Right renal pelvis (tissue), 4 donors: ENCODE results near the gene HSD17B4. TPM values are rescaled to one million over a fixed set of nuclear protein-coding genes. Genes with fewer than 3 reads are reported as not detected.
"Not testable (repeated sequence)": the region's sequence is repeated elsewhere in the genome, so short reads cannot be mapped to it uniquely, and the experiment has no call there.

Experiments
- DNase-seq, 4 donors: peaks; one replicate each; pipeline ENCODE4 v3.0.0-alpha.2; 2013; ENCODE audit warnings: low read depth in 4 of 4, low spot score in 3 of 4, missing footprints in 1 of 4
- polyA plus RNA-seq, 4 donors: library from polyadenylated mRNA; unstranded; fragments of 120-200 nt; gene quantifications; one replicate each; pipeline ENCODE4 v1.2.1, GENCODE V29; 2013; ENCODE audit not compliant: insufficient read length in 4 of 4

Gene HSD17B4
- polyA plus RNA-seq, 4 donors, result 208 to 251 (median 233) TPM

DNA sequence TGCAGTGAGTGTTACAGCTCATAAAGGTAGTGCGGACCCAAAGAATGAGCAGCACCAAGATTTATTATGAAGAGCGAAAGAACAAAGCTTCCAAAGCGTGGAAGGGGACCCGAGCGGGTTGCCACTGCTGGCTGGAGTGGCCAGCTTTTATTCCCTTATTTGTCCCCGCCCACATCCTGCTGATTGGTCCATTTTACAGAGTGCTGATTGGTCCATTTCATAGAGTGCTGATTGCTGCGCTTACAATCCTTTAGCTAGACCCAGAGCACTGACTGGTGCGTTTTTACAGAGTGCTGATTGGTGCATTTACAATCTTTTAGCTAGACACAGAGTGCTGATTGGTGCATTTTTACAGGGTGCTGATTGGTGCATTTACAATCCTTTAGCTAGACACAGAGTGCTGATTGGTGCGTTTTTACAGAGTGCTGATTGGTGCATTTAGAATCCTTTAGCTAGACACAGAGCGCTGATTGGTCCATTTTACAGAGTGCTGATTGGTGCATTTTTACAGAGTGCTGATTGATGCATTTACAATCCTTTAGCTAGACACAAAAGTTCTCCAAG, 19.5 kb upstream of the HSD17B4 start:
- not testable (repeated sequence) for DNase-seq

DNA sequence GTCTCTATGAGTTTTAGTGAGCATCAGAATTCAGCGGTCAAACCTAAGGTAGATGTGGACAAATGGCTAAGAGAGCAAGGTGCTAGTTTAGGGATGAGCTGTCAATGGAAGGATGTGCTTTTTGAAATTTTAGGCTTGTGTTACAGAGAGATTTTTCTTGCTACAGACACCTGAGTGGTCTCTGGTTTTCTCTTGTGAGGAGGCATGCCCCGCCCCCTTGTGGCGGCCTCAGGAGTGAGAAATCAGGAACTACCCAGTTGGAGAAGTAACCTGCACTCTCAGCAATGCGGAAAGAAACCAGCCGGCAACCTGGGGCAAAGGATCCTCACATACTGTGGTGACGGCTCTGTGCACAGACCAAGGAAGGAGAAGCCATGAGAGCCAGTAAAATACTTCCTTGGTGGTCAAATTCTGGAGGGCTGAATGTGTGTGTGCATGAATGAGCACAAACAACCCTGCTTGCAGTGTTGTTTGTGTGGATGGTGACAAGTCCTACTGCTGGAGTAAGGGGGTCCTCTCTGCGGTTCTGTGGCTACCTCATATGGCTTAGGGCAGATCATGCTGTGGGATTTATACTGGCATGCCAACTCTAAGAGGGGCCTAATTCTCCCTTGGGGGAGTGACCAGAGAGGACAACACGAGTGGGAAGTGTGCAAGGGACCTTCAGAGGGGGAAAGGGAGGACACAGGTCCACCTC, 16.7 kb upstream of the HSD17B4 start:
- DNase-seq, result peak in 1 of 4 donors; percentile 38

DNA sequence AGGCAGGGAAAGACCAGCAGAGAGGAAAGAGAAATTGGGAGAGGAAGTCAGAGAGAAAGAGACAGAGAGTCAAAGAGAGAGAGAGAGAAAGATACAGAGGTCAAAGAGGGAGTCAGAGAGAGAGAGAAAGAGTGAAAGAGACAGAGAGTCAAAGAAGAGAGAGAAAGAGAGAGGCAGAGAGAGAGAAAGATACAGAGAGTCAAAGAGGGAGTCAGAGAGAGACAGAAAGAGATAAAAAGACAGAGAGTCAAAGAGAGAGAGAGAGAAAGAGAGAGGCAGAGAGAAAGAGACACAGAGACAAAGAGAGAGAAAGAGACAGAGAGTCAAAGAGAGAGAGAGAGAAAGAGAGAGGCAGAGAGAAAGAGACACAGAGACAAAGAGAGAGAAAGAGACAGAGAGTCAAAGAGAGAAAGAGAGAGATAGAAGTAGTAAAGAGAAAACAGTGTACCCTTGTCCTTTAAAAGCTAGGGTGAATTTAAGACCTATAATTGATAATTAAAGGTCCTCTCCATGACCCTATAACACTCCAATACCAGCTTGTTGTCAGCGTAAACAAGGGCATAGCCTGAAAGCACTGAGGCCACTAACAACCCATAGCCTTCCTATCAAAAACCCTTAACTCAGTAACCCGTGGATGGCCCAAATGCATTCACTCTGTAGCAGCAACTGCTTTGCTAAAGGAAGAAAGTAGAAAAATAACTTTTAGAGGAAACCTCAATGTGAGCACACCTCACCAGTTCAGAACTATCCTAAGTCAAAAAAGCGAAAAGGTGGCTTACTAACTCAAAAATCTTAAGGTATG, 14.3 kb upstream of the HSD17B4 start:
- not testable (repeated sequence) for DNase-seq

DNA sequence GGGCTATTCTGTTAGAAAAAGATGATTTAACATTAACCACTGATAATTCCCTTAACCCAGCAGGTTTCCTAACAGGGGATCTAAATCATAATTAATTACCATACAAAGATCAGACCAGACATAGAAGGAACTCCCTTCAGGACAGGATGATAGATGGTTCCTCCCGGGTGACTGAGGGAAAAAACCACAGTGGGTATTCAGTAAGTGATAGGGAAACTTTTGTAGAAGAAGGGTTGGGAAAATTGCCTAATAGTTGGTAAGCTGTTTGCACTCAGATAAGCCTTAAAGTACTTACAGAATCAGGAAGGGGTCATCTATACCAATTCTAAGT, 13.7 kb upstream of the HSD17B4 start:
- not testable (repeated sequence) for DNase-seq

DNA sequence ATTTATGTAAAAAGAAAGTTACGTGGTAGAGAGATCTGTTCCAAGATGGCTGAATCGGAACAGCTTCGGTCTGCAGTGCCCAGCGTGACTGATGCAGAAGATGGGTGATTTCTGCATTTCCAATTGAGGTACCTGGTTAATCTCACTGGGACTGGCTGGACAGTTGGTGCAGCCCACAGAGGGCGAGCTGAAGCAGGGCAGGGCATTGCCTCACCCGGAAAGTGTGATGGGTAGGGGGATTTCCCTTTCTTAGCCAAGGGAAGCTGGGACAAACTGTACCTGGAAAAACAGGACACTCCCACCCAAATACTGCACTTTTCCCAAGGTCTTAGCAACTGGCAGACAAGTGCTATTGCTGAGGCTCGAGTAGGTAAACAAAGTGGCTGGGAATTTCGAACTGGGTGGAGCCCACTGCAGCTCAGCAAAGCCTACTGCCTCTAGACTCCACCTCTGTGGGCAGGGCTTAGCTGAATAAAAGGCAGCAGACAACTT, 13.1 kb upstream of the HSD17B4 start:
- no peak for DNase-seq

DNA sequence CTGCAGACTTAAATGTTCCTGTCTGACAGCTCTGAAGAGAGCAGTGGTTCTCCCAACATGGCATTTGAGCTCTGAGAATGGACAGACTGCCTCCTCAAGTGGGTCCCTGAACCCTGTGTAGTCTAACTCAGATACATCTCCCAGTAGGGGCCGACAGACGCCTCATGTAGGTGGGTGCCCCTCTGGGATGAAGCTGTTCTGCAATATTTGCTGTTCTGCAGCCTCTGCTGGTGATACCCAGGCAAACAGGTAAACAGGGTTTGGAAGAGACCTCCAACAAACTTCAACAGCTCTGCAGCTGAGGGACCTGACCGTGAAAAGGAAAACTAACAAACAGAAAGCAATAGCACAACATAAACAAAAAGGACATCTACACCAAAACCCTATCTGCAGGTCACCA, 12.7 kb upstream of the HSD17B4 start:
- not testable (repeated sequence) for DNase-seq

DNA sequence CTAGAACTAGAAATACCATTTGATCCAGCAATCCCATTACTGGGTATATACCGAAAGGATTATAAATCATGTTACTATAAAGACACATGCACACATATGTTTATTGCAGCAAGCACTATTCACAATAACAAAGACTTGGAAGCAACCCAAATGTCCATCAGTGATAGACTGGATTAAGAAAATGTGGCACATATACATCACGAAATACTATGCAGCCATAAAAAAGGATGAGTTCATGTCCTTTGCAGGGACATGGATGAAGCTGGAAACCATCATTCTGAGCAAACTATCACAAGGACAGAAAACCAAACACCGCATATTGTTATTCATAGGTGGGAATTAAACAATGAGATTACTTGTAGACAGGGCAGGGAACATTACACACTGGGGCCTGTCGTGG, 7.7 kb upstream of the HSD17B4 start:
- not testable (repeated sequence) for DNase-seq

DNA sequence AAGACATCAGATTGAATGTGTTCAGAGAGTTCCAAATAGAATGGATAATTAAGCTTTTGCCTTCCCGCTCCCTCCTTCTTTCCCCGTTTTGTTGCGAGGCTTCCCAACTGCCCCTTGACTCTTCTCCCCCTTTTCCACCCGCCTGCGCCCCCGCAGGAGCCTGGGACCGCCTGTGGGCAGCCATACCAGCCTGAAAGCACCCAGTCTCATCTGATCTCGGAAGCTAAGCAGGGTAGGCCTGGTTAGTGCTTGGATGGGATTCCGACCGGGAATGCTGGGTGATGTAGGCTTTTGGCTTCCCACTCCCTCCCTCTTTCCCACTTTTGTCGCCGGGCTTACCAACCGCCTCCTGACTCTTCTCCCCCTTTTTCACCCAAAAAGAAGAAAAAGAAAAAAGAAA, 6.8 kb upstream of the HSD17B4 start:
- no peak for DNase-seq

DNA sequence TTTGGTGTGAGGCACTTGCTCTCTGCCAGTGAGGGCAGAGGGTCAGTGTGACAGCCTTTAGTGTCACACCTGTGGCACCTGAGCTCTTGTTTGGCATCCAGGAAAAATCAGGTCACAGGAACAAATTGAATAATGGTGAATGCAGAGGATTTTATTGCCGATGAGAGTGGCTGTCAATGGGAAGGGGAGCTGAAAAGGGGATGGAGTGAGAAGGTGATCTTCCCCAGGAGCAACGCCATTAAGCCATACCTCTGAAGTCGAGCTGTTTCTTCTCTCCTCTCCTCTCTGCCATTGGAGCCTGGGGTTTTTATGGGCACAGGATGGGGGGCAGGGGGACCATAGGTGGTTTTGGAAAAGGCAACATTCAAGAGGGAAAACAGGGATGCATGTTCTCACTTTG, 2.4 kb upstream of the HSD17B4 start:
- DNase-seq, result no peak

DNA sequence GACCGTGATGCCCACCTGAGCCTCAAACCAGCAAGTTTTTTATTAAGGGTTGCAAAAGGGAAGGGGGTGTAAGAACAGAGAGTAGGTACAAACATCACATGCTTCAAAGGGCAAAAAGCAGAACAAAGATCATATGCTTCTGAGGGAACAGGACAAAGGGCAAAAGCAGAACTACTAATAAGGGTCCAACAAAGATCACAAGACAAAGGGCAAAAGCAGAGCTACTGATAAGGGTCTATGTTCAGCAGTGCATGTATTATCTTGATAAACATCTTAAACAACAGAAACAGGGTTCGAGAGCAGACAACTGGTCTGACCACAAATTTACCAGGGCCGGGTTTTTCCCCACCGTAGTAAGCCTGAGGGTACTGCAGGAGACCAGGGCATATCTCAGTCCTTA, 1.7 kb upstream of the HSD17B4 start:
- DNase-seq, result not testable (repeated sequence)

DNA sequence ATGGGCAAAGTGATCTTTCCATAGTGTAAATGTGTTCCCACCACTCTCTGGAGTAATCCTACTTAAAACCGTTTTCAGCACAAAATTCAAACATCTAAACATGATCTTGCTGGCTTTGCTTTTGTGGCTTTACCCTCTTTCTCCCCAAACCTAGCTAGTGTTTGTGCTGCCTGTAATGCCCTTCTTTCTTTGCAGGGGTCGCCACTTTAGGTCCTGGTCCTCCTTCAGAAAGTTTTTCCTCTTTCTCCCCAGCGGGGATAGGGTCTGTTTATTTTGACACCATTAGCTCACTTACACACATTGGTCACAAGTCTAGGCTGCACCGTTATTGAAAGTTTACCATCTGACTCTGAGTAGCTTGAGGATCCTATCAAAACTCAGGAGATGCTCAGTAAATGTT, 736 bp upstream of the HSD17B4 start:
- DNase-seq, result no peak

DNA sequence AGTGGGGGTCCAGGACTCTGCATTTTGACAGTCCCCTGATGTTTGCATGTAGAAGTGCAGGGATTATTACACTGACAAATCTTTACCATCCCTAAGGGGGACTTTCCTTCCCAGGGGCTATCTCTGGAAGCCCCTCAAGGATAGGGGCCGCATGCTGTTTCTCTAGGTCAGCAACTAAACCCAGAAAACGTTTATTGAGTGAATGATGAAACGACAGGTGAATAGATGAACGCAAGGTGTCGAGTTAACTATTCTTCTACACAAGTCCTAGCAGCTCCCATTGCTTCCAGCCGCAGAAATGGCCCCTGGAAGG, 281 bp upstream of the HSD17B4 start:
- no peak for DNase-seq

DNA sequence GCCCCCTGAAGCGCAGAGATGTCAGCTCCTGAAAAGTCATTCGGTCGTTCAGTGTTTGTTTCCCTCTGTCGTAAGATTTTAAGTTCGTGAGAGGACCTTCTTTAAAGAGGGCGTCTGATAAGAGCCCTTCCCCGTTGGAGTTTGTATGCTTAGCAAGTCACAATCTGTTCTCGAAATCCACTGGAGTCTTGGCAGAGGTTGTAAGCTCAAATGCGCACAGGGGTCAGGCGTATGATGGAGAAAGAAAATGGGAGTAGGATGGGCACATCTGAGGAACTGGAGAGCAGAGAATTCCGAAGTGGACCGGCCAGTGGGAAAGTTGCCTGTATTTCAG, 710 bp downstream of the HSD17B4 start:
- peak in 3 of 4 donors; percentile 15 to 23 (median 22) for DNase-seq

DNA sequence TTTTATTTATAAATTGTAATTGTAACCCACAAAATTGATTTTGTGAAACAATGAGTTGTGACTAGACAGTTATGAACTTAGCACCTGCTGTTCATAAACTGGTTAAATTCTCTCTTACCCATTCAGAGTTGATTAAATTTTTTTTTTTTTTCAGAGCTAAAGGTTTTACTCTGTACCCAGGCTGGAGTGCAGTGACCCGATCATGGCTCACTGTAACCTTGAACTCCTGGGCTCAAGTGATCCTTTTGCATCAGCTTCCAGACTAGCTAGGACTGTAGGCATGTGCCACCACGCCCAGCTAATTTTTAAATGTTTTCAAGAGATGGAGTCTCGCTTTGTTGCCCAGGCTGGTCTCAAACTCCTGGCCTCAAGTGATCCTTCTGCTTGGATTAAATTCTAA, 1.9 kb downstream of the HSD17B4 start:
- no peak for DNase-seq

DNA sequence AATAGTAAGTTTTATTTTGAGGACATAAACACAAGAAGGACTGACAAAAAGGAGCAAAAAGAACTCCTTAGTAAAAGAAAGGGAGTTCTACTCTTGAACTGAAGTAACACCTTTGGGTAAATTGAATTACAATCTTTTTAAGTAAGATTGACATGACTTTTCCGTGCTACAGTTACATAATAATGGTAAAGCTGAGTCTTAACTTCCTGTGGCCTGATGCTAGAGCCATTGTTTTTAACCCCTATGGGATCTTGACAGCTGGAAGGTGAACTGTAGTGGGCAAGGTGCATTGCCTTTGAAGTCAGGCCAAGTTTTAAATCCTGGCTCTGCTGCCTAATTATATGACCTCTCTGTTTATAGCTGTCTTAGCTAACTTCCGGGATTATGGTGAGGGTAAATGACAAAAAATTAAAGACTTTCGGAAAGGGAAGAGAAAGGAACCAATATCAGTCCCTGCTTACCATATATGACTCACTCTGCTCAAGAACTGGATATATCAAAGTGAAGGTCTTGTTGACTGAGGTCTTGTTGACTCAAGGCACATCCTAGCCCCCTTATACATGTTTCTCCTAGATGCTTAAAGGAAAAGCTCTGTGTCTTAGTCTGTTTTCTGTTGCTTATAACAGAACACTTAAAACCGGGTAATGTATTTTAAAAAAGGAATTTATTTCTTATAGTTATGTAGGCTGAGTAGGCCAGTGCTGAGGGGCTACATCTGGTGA, 6.8 kb downstream of the HSD17B4 start:
- DNase-seq, result no peak

DNA sequence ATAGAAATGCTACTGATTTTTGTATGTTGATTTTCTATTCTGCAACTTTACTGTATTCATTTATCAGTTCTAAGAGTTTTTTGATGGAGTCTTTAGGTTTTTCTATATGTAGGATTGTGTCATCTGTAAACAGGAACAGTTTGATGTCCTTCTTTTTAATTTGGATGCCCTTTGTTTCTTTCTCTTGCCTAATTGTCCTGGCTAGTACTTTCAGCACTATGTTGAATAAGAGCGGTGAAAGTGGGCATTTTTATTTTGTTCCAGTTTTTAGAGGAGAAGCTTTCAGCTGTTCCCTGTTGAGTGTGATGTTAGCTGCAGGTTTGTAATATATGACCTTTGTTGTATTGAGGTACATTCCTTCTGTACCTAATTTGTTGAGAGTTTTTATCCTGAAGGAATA, 13.3 kb downstream of the HSD17B4 start:
- DNase-seq, result no peak

DNA sequence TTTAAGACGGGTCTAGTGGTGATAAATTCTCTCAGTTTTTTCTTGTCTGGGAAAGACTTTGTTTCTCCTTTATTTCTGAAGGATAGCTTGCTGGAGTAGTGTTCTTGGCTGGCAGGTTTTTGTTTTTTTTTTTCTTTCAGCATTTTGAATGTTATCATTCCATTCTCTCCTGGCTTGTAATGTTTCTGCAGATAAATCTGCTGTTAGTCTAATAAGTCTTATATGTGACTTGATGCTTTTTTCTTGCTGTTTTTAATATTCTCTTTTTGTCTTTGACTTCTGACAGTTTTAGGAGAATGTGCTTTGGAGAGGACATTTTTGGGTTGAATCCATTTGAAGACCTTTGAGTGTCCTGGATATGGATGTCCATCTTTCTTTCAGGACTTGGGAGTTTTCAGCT, 16.0 kb downstream of the HSD17B4 start:
- DNase-seq, result no peak

DNA sequence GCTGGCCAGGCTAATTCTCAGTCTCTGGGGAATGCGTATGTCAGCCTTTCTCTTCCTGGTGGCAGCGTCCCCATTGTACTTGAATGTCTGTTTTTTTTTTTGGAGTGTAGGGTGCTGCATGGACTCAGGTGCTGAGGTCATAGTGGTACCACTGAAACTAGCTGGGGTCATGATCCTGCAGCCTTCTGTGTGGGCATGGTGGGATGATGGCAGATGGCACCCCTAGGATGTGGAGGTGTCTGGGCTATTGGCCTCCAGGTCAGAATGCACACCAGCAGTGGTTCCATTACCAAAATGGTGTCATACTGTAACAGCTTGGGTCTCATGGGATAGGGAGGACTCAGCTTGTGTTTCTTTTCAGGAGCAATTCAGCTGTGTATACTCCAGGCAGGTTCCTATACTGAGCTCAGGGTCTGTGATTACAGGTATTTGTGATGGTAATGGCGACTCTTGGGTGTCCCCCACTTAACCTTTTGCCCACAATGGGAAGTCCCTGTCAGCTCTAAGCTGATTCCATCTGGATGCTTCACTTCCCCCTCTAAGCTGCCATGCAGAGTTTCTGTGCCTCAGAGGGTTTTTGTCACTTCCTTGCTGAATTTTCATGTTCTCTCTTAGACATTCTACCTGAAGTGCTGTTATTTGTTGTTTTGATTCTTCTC, 17.9 kb downstream of the HSD17B4 start:
- DNase-seq, result no peak

DNA sequence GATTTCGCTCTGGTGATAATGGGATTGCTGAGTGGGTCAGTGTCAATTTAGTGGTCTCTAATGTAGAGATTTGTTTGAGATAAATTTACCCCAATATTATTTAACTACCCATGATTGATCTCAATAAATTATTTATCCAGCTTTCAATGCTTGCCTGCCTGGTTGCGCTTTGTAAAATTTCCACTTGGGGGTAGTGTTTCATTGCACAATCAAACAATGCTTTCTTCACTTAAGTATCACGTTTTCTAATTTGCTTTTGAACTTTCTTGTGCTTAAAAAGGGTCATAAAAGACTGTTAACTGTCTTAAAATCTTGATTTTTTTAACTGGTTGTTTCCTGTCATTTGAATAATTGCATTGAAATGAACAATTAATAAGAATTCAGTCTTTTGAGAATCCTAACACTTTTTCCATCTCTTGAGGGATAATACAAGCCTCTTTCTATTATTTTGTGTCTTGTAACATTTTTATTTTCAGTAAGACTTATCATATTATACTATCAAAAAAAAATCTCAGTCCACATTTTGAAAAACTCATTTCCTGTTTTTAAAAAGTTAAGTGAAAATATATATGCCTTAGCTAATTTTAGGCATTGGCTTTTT, 18.7 kb downstream of the HSD17B4 start:
- DNase-seq, result peak in 3 of 4 donors; percentile 12 to 27 (median 18)

DNA sequence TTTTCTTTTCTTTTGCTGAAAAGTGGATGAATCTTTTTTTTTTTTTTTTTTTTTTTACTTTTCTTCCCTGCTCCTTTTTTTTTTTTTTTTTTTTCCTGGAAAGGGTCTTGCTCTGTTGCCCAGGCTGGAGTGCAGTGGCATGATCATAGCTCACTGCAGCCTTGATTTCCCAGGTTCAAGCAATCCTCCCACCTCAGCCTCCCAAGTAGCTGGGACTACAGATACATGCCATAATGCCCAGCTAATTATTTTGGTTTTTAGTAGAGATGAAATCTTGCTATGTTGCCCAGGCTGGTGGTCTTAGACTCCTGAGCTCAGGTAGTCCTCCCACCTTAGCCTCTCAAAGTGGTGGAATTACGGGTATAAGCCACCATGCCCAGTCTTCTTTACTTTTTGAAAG, 20.9 kb downstream of the HSD17B4 start:
- DNase-seq, result no peak
